HL-60/S4 treated with phorbol 12-myristate 13-acetate at 8.2 ng/mL for 4 days and 3 days (cell line): Measurements from ENCODE around the gene AAK1.
"Not testable (repeated sequence)": the region's sequence is repeated elsewhere in the genome, so short reads cannot be mapped to it uniquely, and the experiment has no call there.

Experiments
- in situ Hi-C: fragments of 300-500 bp; cut with MboI; formaldehyde crosslinking; loops from 2 replicates; pipeline ENCODE4 v1.15.0; 2022; ENCODE audit warnings: low sequenced_read_pairs

AAK1 gene

DNA sequence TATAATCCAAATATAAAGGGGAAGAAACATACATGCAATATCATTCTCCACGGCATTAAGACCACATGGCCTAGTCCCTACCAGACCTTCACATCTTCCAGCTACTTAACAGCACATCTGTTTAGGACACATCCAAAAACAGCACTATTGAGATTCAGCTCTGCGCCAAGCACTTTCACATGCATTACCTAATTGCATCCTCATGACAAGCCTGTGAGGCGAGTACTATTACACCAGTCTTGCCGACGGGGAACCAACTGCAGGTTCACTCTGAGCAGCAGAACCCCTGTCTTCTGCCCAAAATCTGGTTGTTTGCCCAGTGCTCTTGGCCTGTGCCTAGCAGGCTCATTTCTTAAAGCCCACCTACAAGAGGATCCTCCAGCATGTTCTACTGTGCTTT, 66.7 kb downstream of the AAK1 start:
- in situ Hi-C loops = no loop called here

DNA sequence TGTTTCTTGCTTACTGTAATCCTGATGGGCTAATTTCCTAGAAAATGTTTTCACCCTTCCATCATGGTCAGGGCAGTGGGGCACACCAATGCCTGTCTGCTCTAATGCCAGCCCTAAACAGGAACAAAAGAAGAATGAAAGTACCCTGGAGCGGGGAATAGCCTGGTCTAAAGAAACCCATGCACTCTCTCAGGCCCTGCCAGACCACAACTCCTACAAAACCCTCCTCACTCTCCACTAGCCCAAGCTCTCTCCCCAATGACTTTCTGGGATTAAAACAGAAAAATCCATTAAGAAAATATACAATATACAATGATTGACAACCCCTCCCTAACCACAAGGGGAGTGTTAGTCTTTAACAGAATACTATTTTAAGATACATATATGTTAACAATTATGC, 67.6 kb downstream of the AAK1 start:
- in situ Hi-C loops = no loop called here

DNA sequence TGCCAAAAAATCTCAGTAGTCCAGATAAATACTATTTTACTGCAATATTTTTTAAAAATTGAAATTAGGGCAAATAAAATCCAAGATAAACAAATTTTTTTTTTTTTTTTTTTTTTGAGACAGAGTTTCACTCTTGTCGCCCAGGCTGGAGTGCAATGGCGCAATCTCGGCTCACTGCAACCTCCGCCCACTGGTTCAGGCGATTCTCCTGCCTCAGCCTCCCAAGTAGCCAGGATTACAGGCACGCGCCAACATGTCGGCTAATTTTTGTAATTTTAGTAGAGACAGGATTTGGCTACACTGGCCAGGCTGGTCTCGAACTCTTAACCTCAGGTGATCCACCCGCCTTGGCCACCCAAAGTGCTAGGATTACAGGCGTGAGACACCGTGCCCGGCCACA, 68.2 kb downstream of the AAK1 start:
- in situ Hi-C loops = not testable (repeated sequence)

DNA sequence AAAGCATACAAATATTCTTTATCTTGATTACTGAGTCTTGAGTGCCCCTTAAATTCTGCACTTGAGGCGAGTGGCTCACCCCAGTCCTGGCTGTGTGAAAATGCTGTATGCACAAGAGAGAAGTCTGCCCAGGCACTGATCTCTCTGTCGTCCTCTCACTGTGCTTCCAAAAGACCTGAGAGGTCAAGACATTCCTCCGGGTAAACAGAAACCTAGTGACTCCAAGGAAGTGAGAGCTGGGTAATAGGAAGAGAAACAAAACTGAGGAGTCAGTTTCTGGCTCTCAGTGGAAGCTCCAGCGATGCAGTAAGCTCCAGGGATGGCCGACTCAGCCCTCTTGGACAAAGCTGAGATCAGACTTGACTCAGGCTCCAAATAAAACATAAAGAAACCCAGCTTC, 70.9 kb downstream of the AAK1 start:
- in situ Hi-C loops = loop anchor here (25.0 kb wide), 1 partner anchor 240 kb away; no protein-coding TSS in a partner anchor

DNA sequence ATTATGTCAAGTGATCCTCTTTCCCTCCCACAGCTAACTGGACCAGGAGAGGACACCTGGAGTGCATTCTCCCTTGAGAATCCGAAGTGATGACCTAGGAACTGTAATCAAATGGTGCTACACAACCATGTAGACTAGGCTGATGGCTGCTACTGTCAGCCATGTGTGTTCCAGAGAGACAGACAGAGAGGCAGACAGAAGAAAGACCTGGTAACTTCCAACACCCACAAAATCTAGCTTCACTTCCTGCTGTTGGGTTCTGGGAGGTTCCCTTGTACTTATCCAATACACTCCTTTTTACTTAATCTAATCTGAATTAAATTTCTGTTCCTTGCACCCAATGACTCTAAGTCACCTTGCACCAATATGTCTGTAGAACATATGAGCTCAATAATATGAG, 72.3 kb downstream of the AAK1 start:
- in situ Hi-C loops = loop anchor here (25.0 kb wide), 1 partner anchor 241 kb away; no protein-coding TSS in a partner anchor

DNA sequence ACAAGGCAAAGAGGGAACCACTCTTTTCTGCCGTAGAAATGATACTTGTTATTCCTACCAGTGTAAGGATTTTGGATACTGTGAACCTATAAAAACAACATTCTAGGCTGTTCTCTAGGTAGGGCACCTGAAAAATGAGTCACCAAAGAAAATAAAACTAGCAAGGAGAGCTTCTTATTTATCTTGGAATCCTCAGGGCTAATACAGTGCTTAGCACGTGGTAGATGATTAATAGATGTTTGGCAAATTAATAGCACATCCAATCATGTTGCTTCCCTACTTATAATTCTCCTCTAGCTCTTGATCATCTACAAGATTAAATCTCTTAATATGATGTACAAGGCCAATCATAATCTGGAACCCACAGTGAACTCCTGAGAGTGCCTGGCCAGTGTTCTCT, 73.1 kb downstream of the AAK1 start:
- in situ Hi-C loops = loop anchor here (25.0 kb wide), 1 partner anchor 242 kb away; no protein-coding TSS in a partner anchor

DNA sequence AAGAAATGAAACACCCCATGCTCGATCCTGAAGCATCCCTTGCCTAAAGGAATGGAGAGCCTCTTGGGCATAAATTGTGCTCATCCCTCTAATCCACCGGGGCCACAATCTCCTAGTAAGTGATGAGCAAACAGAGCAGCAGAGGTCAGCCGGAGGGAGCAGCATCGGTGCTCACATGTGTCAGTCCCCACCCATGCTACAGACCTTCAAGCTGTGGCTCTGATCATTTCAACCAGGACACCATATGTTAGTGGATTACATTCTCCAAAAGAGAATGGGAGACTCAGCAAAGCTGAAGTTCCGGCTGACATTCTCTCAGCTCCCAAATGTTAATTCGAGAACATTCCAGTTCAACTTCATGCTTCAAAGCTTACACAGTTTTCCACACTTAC, 75.6 kb downstream of the AAK1 start:
- in situ Hi-C loops = loop anchor here (5.0 to 25.0 kb wide), 2 partner anchors 144 to 244 kb away; no protein-coding TSS in a partner anchor

DNA sequence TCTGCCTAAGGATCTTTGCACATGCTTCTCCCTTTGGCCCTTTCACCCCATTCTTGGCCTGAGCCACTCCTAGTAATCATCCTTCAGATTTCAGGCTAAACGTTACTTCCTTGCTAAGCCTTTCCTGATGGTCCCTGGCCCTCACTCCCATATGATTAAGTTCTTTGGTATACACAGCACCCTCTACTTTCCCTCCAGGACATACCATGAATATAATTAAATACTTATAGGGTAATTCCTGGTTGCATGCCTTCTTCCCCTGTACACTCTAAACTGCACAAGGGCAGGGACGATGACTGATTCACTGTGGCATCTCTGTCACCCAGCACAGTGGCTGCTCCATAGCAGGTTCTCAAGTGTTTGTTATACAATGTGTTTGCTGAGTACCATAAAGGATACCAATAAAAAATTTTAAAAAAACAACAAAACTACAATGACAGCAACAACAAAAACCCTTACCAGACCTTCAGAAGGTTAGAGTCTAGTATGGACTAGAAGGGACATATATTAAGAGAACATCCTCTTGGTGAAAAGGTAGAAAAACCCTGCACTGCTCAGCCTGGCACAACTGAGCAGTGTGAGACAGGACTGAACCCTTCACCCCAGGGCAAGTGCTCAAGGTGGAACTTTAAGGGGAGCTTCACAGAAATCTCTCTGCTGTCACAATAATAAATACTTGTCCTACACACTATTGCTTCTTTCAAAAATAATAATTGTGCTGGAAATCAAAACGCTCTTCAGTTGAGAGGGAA, 76.2 kb downstream of the AAK1 start:
- in situ Hi-C loops = loop anchor here (5.0 to 25.0 kb wide), 2 partner anchors 145 to 245 kb away; no protein-coding TSS in a partner anchor

DNA sequence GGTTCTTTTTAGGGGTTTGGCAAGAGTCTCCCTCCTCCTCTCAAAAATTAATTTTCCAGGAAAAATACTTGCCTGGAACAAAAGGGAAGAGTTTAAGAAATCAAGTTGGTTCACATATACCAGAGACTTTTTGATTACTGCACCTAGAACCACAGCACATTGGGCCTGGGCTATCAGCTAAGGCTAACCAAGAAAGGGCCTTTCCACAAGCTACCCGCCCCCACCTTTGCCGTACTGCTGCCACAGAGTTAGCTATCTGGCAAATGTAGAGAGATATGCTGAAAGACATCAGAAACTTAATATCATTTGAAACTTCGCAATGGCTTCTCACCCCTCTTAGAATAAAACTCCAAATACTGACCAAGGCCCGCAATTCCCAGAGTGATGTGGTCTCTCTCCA, 76.9 kb downstream of the AAK1 start:
- in situ Hi-C loops = loop anchor here (5.0 to 25.0 kb wide), 2 partner anchors 146 to 246 kb away; no protein-coding TSS in a partner anchor

DNA sequence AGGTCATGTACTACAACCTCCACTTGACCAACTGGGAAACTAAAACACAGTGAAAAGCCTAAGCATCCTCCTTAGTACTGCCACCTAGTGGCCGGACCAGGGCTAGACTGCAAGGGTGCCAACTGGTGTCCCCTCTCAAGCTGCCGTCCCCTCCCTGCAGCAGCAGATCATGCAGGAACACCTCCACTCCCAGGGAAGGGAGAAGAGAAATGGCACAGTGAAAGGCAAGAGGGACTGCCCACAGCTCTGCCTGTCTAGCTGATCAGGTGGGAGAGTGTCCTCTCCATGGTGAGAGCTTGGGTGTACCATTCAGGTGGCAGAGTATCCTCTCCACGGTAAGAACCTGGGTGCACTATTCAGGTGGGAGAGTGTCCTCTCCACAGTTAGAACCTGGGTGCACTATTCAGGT, 78.1 kb downstream of the AAK1 start:
- in situ Hi-C loops = loop anchor here (5.0 to 25.0 kb wide), 2 partner anchors 147 to 247 kb away; no protein-coding TSS in a partner anchor

DNA sequence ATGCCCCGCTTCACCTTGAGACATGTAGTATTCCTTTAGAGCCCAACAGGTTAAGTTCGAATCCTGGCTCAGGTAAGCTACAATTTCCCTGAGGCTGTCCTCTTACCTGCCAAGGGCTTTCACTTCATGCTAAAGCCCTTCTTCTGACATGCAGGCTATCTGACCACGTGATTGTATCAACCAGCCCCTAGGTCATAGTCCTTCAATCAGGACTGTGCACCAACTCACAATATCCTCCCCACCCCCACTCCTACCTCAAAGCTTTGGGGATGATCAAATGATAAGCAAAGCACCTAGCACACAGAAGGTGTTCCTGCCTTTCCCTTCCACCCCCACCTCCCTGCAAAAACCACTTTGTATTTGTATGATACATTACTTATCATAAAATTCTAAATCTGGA, 78.9 kb downstream of the AAK1 start:
- in situ Hi-C loops = loop anchor here (5.0 to 25.0 kb wide), 2 partner anchors 148 to 248 kb away; no protein-coding TSS in a partner anchor

DNA sequence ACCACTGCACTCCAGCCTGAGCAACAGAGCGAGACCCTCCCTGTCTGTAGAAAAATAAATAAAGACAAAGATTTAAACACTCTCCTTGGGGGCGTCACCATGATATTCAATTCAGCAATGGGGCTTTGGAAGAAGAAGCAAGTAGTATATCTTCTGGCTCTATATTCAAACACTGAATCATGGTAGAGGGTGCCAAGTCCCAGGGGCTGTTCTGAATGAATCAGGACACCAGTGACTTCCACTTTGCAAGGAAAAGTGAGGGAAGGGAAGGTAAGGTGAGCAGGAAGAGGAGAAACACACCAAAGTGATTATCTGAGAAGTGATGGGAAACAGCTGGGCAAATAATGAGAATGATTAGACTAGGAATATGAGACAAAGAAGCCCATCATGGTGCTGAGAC, 80.5 kb downstream of the AAK1 start:
- in situ Hi-C loops = loop anchor here (25.0 kb wide), 1 partner anchor 249 kb away; no protein-coding TSS in a partner anchor

DNA sequence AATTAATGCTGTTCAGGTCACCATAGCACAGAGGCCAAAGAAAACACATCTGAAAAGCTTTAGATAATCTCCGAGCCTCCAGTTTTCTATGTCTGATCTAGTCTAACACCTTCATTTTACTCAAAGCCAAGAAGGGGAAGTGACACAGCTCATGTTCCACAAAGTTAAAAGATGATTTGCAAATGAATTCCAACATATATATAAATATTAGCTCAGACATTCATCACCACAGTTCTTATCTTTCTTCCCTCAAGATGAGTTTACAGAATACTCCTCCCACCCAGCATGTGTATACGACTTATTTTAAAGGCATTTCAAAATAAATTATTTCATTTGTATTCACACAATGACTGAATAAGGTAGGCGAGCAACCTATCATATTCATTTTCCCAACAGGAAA, 82.4 kb downstream of the AAK1 start:
- in situ Hi-C loops = loop anchor here (25.0 kb wide), 1 partner anchor 251 kb away; no protein-coding TSS in a partner anchor

DNA sequence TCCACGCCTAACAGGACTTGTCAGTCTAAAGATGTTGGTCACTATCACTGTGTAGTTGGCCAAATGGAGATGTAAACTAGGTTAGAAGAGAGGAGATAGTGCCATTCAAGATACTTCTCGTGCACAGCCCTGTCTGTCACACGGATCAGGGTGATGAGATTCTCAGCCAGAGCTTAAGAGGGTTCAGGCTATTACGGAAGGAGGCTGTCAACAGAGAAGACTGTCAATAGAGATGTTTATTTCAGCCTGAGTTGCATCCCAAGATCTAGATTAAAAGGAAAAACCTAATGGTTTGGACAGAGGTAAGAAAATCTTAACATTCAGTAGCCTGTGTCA, 83.4 kb downstream of the AAK1 start:
- in situ Hi-C loops = loop anchor here (25.0 kb wide), 1 partner anchor 252 kb away; no protein-coding TSS in a partner anchor

DNA sequence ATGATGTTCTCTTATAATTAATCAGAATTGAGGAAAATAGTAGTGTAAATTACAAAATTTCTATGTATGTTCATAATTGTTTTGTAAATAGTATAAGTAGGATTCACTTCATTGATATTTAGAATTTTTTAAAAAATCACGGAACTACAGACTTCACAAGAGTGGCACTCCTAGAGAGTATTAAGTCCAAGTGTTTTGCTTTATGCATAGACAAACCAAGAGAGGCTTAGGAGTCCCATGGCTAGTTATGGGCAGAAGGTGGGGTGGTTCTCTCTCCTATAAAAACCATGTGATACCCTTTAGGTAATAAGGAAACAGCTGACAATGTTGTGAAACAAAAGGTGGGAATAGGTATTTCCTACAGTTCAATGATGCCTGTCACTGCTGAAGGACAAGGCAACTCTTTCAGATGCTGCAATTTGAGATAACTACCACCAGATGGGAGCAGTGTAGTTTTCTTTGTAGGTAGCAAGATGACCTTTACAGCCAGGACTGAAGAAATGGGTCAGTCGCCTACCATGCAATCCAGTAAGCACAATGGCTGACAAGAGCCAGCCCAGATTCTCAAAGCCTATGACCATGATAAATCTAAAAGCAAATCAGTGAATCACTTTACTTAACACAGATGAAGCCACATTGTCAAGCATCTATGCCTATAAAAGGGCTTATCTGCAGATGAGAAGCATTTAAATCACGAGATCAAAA, 83.9 kb downstream of the AAK1 start:
- in situ Hi-C loops = loop anchor here (25.0 kb wide), 1 partner anchor 253 kb away; no protein-coding TSS in a partner anchor

DNA sequence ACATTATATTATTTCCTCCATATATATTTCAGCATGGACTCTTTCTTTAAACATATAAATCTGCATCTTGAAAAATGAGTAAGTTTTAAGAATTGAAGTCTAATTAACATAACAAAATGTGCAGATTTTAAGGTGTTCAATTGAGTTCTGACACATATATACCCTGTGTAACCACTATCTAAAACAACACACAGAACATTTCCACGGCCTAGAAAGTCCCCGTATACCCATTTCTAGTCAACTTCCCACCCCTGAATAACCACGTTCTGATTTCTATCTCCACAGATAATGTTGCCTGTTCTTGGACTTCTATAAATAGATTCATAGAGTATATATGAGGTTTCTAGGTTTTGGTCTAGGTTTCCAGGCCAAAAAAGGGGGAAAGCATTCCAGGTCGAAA, 87.5 kb downstream of the AAK1 start:
- in situ Hi-C loops = loop anchor here (25.0 kb wide), 1 partner anchor 256 kb away; no protein-coding TSS in a partner anchor

DNA sequence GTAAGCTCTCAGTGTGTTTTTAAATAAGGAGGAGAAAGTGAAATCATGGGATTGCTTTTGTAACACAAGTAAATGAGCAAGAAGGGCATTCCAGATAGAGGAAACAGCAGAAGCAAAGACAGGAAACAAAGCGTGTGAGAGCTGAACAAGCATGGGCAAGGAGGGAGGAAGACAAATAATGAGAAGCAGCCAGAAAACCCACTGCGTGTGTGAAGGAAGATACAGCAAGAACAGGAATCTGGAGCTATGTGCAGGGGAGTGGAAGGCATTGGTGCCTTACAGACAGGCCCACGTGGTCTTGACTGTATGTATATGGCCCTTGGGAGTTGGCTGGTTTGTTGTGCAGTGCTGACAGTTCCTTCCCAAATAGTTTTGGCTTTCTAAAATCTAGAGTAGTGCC, 88.6 kb downstream of the AAK1 start:
- in situ Hi-C loops = loop anchor here (25.0 kb wide), 1 partner anchor 257 kb away; no protein-coding TSS in a partner anchor

DNA sequence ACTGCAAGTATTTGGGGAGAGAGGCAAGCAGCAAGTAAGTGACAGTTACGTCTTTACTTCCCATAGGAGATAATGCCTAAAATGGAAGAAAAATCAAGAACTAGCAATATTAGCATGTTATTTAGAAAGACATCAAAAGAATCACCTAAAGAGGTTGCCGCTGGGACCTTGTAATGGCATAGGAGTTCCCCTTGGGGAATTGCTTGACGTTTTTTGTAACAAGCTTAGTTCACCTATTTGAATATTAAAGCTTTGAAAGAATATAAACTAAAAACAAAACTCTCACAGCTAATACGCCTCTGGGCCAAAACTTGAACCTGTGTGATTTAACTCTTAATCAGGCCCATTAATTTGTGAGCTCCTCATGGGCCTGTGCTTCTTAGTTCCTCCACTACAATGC, 89.0 kb downstream of the AAK1 start:
- in situ Hi-C loops = loop anchor here (25.0 kb wide), 1 partner anchor 258 kb away; no protein-coding TSS in a partner anchor

DNA sequence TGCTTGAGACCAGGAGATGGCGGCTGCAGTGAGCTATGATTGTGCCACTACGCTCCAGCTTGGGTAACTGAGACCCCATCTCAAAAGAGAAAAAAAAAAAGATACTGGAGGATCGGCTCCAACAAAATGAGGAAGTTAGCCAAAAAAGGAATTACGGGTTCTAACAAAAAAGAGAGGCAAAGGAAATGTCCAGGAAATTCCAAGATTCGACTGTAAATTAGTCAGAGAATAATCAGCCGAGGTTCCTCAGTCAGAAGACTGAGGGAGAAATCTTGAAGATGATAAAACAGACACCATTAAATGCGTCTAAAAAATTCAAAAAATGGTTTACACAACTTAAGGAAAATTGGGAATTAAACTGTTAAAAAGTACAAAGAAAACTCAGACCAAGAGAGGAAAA, 89.5 kb downstream of the AAK1 start:
- in situ Hi-C loops = loop anchor here (25.0 kb wide), 1 partner anchor 258 kb away; no protein-coding TSS in a partner anchor

DNA sequence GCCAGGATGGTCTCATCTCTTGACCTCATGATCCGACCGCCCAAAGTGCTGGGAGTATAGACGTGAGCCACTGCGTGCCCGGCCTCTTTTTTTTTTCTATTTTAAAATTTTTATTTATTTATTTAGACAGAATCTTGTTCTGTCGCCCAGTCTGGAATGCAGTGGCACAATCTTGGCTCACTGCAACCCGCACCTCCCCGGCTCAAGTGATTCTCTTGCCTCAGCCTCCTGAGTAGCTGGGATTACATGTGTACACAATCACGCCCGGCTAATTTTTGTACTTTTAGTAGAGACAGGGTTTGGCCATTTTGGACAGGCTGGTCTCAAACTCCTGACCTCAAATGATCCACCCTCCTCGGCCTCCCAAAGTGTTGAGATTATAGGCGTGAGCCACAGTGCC, 93.0 kb downstream of the AAK1 start:
- in situ Hi-C loops = loop anchor here (25.0 kb wide), 1 partner anchor 262 kb away; no protein-coding TSS in a partner anchor

DNA sequence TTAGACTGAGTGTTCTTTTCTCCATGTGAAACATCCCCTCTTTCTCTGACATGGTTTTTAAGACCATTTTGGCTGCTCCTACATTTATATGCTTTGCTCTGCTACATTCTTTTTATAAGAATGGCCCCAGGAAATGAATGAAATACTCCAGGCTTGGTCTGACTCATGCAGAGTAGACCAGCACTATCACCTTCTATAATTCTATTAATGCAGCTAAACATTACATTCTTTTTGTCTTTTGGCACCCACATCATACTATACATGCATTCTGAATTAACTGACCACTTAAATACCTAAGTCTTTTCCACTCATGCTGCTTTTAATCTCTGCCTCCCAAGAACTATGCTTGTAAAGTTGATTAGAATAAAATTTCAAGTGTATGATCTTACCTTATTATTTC, 94.1 kb downstream of the AAK1 start:
- in situ Hi-C loops = no loop called here
